Measurements from ENCODE around the gene RHBDF2.
A peak's percentile ranks its signal among the peaks of the same experiment; 100 is the strongest.

Gene RHBDF2

GRCh38 chr17:76452660-76453430 lies 48.4 kb downstream of the RHBDF2 start, which contains the start of gene UBE2O:
Gene UBE2O, minus strand, starts transcription at chr17:76453152. Its CDS starts 11 bp downstream, at chr17:76453141.
- DNase-seq = peak; percentile 82

GRCh38 chr17:76452127-76452659 lies 49.0 kb downstream of the RHBDF2 start:
- DNase-seq = no peak

- DNase-seq = no peak
These were observed 49.7 kb downstream of the RHBDF2 start for GRCh38 chr17:76451506-76451905.

GRCh38 chr17:76449126-76449525 lies 52.1 kb downstream of the RHBDF2 start:
- no peak for DNase-seq

- DNase-seq = peak; percentile 32
These were observed 53.1 kb downstream of the RHBDF2 start for GRCh38 chr17:76447931-76448652.

GRCh38 chr17:76446449-76447231 lies 54.6 kb downstream of the RHBDF2 start:
- peak; percentile 65 for DNase-seq

GRCh38 chr17:76445697-76446448 lies 55.4 kb downstream of the RHBDF2 start:
- no peak for DNase-seq

GRCh38 chr17:76444518-76445311 lies 56.5 kb downstream of the RHBDF2 start:
- no peak for DNase-seq

- DNase-seq = no peak
These were observed 58.6 kb downstream of the RHBDF2 start for GRCh38 chr17:76442341-76443338.

GRCh38 chr17:76441686-76442340 lies 59.4 kb downstream of the RHBDF2 start:
- no peak for DNase-seq

- DNase-seq = no peak
These were observed 60.4 kb downstream of the RHBDF2 start for GRCh38 chr17:76440751-76441362.

GRCh38 chr17:76439314-76439928 lies 61.8 kb downstream of the RHBDF2 start:
- DNase-seq = no peak

GRCh38 chr17:76438906-76439305 lies 62.3 kb downstream of the RHBDF2 start:
- no peak for DNase-seq

GRCh38 chr17:76437467-76438402 lies 63.5 kb downstream of the RHBDF2 start:
- DNase-seq = no peak

GRCh38 chr17:76435751-76436150 lies 65.5 kb downstream of the RHBDF2 start:
- DNase-seq = no peak

GRCh38 chr17:76434870-76435269 lies 66.4 kb downstream of the RHBDF2 start:
- DNase-seq = no peak

- no peak for DNase-seq
These were observed 67.5 kb downstream of the RHBDF2 start for GRCh38 chr17:76433693-76434092.

All from fibroblast of upper back skin (primary cell).